Stimulated activated CD4-positive, alpha-beta T cell treated with anti-CD3 and anti-CD28 coated beads, Interleukin-15, amount 100 ng/mL, for 1 hour (primary cell): ENCODE data around the gene ADAD2.
"Not testable (repeated sequence)": the region's sequence is repeated elsewhere in the genome, so short reads cannot be mapped to it uniquely, and the experiment has no call there.

Source experiments
- DNase-seq, 2 donors: peaks; one replicate each; pipeline ENCODE4 v3.0.0-alpha.2; 2020; ENCODE audit warnings: low read depth in 1 of 2, low spot score in 1 of 2

Gene ADAD2

DNA sequence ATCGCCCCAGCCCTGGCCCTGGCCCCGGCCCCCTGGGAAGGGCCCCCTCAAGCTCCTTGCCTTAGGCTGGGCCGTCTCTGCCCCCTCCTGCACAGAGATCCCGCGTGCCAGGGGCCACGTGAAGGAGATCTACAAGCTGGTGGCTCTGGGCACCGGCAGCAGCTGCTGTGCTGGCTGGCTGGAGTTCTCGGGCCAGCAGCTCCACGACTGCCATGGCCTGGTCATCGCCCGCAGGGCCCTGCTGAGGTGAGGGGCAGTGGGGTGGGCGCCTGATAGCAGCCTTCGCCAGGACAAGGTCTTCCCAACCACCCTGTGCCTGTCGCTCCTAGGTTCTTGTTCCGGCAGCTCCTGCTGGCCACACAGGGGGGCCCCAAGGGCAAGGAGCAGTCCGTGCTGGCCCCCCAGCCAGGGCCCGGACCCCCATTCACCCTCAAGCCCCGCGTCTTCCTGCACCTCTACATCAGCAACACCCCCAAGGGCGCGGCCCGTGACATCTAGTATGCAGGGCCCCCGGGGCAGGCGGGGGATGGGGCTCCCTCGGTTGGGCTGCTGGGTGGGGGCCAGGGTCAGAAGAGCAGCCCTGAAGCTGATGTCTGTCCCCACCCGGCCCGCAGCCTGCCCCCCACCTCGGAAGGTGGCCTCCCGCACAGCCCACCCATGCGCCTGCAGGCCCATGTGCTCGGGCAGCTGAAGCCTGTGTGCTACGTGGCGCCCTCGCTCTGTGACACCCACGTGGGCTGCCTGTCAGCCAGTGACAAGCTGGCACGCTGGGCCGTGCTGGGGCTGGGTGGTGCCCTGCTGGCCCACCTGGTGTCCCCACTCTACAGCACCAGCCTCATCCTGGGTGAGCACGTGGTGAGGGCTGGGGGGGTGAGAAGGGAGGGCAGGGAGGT, 4.5 kb downstream of the ADAD2 start:
- no peak for DNase-seq

GRCh38 chr16:84196101-84196500, 5.1 kb downstream of the ADAD2 start:
- no peak for DNase-seq

DNA sequence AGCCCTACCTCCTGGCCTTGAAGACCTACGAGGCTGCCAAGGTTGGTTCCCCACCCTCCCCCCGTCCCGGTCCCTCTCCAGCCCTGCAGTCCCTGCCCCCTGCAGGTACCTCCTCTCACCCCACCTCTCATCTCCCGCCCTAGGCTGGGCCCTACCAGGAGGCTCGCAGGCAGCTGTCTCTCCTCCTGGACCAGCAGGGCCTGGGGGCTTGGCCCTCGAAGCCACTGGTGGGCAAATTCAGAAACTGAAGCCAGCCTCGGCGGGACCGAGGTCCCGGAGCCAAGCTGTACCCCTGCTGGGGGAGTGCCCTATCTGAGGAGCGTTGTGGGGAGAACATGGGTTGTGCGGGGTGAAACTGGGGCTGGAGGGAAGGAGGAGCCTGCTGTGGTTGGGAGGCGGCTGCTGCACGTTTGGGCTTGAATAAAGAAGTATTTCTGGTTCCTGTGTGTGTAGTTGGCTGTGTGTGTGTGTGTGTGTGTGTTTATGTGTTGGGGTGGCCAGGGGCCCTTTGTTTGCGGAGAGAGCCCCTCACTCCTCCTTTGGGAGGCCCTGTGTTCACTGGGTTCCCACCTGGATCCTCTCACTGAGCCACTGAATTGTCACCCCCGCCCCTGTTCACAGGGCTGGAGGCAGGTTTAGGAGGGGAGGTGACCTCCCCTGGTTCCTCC, 5.9 kb downstream of the ADAD2 start:
- no peak for DNase-seq

DNA sequence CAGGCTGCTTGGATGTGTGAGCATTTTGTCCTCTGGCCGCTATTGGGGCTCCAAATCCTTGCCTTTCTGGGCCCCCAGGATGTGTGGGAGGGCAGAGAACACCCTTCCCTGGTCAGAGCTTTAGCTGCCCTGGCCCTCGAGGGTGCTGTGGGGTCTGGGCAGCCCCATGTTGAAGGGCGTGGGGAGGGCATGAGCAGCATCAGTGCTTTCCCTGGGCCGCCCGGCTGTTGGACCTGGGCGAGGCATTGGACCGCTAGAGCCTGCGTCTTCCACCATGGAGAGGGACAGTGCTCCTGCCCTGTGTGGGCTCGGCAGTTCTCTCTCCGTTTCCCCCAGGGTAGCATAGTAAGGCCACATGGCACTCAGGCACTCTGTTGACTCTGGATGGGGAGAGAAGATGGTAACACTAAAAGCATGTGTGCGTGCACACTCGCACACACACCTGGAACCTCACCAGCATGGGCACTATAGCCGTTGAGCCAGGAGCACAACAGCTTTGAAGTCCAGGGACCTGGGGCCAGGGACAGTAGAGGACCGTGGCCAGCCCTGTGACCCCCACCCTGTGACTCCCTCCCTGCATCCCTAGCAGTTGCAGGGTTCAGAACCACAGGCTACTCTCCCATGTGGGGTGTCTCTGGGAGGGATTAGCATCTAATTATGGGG, 6.6 kb downstream of the ADAD2 start:
- no peak for DNase-seq

- DNase-seq = no peak
Measured at GRCh38 chr16:84198401-84198800, 7.4 kb downstream of the ADAD2 start.

DNA sequence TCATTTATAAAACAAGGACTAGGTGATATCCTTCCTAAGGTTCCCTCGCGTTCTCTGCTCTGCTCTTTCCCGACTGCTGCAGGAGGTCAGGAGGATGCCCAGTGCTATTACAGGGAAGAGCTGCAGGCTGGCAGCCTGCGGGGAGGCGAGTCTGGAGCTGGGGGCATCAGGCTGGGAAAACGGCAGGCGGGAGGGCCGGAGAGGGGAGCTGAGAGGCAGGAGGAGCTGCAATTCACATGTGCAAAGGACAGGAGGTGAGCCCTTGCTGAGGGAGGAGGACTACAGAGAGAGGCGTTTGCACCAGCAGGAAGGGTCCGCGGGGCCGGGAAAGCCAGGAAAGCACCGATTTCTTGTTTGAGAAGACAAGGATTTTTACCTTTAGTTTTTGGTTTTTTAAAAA, 8.1 kb downstream of the ADAD2 start:
- no peak for DNase-seq

DNA sequence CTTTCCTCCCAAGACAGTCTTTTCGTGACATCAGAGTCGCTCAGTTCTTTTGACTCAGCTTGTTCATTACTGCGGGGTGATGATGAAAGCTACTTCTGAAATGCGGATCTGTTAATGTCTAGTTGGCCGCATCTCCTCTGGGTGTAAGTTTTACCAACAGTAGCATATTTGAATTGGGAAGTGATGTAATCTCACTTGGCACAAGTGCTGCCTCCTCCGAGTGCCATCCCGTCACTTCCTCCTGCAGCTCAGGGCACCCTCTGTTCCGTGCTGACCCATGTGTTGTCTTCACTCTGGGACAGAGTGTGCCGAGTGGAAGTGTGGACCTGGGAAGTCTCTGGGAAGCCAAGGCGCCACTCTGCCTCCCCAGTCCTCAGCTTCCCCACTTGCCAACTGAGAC, 8.9 kb downstream of the ADAD2 start:
- DNase-seq = no peak

GRCh38 chr16:84204551-84204950, 13.6 kb downstream of the ADAD2 start:
- not testable (repeated sequence) for DNase-seq

DNA sequence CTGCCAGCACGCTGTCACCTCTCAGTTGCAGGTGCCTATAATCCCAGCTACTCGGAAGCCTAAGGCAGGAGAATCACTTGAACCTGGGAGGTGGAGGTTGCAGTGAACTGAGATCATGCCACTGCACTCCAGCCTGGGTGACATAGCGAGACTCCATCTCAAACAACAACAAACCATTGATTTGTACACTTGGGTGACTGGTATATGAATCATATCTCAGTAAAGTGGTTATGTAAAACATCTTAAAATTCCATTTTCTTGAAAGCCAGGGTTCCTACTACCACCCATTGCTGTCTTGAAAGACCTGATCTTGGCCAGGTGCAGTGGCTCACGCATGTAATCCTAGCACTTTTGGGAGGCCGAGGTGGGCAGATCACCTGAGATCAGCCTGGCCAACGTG, 14.2 kb downstream of the ADAD2 start:
- DNase-seq = not testable (repeated sequence)

DNA sequence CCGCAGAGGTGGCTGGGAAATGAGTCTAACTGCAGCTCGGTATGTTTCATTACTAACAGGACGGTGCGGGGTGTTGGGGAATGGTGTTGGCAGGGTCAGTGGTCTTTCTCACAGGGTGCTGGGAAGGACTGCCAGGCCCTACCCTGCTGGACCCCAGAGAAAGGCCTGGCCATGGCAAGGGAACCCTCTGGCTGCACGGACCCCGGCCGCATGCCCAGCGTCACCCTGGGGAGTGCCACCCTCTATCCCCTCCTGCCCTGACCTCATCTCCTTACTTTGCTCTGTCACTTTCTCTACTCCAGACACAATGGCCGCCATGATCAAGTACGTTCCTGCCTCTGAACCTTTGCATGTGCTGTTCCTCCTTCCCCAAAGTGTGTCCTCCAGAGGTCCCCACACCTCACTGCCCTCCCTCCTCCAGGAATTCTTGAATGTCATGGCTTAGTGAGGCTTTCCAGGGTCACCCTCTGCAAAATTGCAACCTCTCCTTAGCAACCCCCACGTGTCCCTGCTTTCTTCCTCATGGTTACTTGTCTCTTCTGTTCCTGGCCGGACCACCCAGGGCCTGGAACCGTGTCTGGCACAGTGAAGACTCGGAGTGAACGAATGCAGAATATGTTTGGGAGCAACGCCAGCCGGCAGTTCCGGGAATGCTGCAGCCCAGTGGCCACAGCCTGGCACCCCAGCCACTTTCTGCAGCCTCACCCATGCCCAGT, 15.2 kb downstream of the ADAD2 start:
- DNase-seq = no peak

- DNase-seq = no peak
Measured at GRCh38 chr16:84207251-84207650, 16.3 kb downstream of the ADAD2 start.

GRCh38 chr16:84207879-84208278, 16.9 kb downstream of the ADAD2 start:
- DNase-seq = no peak

DNA sequence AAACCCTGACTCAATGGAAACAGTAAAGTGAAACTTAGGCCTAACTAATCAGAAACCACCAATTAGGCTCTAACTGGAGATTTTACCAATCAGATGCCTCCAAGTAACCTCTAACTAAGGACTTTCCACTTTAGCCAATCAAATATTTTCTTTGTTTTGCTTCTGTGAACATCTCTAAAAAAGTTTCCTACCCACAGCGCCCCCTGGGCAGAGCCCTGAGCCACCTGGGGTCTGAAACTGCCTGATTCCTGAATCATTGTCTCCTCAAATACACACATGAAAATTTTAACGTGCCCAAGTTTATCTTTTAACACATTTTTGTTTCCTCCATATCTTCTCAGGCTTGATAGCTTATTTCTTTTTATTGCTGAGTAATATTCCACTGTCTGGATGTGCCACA, 19.0 kb downstream of the ADAD2 start:
- DNase-seq = no peak

GRCh38 chr16:84212154-84212553, 21.2 kb downstream of the ADAD2 start:
- no peak for DNase-seq

DNA sequence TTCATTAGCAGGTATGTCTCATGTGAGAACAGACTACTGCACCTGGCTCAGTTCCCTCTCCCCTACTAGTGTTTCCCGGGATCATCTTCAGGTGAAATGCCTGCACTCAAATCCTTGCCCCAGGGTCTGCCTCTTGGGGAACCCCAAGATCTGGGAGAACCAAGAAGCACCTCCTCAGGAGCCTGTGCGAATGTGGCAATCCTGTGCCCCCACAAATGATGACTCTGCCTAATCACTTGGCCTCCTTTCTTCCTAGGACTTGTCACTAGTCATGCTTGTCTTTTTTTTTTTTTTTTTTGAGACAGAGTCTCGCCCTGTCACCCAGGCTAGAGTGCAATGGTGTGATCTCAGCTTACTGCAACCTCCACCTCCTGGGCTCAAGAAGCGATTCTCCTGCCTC, 21.7 kb downstream of the ADAD2 start:
- no peak for DNase-seq

GRCh38 chr16:84214451-84215066, 23.6 kb downstream of the ADAD2 start:
- DNase-seq = no peak

DNA sequence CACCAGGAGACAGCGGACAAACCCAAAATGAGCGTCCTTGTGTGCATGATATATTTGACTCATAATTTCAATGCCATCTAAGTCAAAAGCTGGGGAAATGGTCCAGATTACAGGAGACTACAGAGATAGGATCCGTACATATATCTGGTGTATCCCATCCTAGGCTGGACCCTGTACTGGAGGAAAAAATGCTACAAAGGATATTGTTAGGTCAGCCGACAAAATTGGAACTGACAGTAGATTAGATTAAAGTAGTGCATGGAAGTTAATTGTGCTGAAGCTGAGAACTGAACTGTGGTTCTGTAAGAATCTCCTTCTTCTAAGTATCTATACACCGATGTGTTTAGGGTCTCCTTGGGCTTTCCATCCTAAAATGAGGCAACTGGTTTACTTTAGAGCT, 24.6 kb downstream of the ADAD2 start:
- DNase-seq = no peak

DNA sequence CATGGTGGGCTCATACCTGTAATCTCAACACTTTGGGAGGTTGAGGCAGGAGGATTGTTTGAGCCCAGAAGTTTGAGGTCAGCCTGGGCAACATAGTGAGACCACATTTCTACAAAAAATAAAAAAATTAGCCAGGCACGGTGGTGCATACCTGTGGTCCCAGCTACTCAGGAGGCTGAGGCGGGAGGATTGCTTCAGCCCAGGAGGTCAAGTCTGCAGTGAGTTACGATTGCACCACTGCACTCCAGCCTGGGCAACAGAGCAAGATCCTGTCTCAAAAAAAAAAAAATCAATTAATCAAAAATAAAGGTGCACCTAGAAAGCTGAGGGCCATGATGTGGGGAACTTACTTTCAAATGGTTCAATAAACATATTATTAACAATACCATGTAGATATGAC, 25.2 kb downstream of the ADAD2 start:
- not testable (repeated sequence) for DNase-seq

DNA sequence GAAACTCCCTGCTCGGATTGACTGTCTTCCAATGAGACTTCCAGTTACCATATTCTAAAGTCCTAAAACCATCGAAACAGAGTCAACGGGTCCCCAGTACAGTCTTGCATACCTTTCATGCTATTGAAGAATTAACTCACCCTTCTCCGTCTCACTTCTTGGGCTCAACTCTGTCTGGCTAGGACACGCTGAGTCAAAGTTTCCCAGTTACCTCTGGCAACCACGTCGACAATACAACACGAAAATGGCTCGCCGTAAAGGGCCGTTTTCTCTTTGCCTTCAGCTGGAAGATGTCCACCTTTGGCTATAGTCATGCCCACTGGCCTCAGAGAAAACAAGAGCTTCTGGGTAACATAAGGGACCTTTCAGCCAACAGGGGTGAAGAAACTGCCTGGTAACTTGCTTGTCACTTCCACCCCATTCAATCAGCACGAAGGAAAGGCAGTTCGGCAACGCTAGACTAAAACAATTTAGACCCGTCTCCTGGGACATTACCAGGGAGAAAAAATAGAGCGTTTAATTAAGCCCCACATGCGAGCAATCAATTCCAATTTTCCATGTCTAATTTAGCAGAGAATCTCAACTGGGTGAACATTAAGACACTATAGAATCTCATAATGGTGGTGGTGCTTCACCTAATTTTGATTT, 27.3 kb downstream of the ADAD2 start:
- DNase-seq = no peak

- DNase-seq = no peak
Measured at GRCh38 chr16:84218956-84219355, 28.0 kb downstream of the ADAD2 start.

- no peak for DNase-seq
Measured at GRCh38 chr16:84220851-84221250, 29.9 kb downstream of the ADAD2 start.
